Gastroesophageal sphincter (tissue), 3 donors: ENCODE data around the gene KIF5A.

Experiments
- EP300 ChIP-seq: sonication (generic); formaldehyde crosslinking; IDR thresholded peaks from one replicate; pipeline ENCODE4 v1.6.1; 2017; ENCODE audit warnings: antibody characterized with exemption, mild to moderate bottlenecking
- POLR2A ChIP-seq, 2 donors: fragments of 450-650 bp; IDR thresholded peaks; one replicate each; pipeline ENCODE4 v1.6.1; 2017; ENCODE audit warnings: antibody characterized with exemption in 2 of 2, mild to moderate bottlenecking in 2 of 2, moderate library complexity in 1 of 2
- TF ChIP-seq, protein P1 (sequence below), 4 experiments: fragments of 200-600 bp in 2 of 4; fragments of 450-650 bp in 2 of 4; sonication (generic) in 1 of 4; IDR thresholded peaks; one replicate each; pipeline ENCODE4 v1.5.1; 2017 to 2019; ENCODE audit warnings: antibody characterized with exemption in 4 of 4, mild to moderate bottlenecking in 2 of 4, moderate library complexity in 2 of 4

DNA sequence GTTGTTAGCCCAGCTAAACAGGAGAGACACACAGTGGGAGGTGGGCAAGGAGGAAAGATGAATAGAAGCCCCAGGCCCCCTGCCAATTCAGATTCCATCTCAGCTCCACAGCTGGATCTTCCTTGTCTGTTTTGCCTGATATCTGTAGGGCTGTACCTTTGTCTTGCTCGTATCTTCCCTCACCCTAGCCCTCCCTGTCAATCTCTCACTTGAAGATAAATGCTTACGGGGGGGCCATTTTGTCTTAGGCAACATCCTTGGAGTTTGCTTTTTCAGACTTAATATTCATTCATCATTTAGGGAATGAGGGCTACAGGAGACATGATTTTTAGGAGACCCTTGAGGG, 2.4 kb downstream of the KIF5A start:
- TF ChIP-seq POLR2A (IDR thresholded peaks at IDR 0.05) (no peak), EP300 (no peak)
- TF ChIP-seq, protein P1, sequence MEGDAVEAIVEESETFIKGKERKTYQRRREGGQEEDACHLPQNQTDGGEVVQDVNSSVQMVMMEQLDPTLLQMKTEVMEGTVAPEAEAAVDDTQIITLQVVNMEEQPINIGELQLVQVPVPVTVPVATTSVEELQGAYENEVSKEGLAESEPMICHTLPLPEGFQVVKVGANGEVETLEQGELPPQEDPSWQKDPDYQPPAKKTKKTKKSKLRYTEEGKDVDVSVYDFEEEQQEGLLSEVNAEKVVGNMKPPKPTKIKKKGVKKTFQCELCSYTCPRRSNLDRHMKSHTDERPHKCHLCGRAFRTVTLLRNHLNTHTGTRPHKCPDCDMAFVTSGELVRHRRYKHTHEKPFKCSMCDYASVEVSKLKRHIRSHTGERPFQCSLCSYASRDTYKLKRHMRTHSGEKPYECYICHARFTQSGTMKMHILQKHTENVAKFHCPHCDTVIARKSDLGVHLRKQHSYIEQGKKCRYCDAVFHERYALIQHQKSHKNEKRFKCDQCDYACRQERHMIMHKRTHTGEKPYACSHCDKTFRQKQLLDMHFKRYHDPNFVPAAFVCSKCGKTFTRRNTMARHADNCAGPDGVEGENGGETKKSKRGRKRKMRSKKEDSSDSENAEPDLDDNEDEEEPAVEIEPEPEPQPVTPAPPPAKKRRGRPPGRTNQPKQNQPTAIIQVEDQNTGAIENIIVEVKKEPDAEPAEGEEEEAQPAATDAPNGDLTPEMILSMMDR (IDR thresholded peaks at IDR 0.05) = no peak
